Smooth muscle cell (in vitro differentiated cells): ENCODE measurements around the gene ARMS2. TPM values are rescaled to one million over a fixed set of nuclear protein-coding genes. Genes with fewer than 3 reads are reported as not detected.

Experiments
- DNase-seq: peaks from one replicate; lab custom pipeline; 2025; ENCODE audit not compliant: unreplicated experiment; lab: John Stamatoyannopoulos, UW
- H2AFZ ChIP-seq: fragments of 200-600 bp; sonication (generic); 2 replicates; pipeline ENCODE4 v1.6.0; 2016; ENCODE audit warnings: antibody characterized with exemption, low read depth, mild to moderate bottlenecking
- H3F3A ChIP-seq: fragments of 200-600 bp; sonication (generic); 2 replicates; pipeline ENCODE4 v1.6.0; 2017; ENCODE audit warnings: antibody characterized with exemption, low read depth
- H3K27ac ChIP-seq: fragments of 200-600 bp; sonication (generic); 2 replicates; pipeline ENCODE4 v1.5.1; 2016; ENCODE audit warnings: low read depth, mild to moderate bottlenecking
- H3K27me3 ChIP-seq: fragments of 200-600 bp; sonication (generic); 2 replicates; pipeline ENCODE4 v1.6.1; 2016; ENCODE audit warnings: low read depth, mild to moderate bottlenecking
- H3K36me3 ChIP-seq: fragments of 200-600 bp; sonication (generic); 2 replicates; pipeline ENCODE4 v1.5.1; 2016; ENCODE audit warnings: low read depth
- H3K4me1 ChIP-seq: fragments of 200-600 bp; sonication (generic); 2 replicates; pipeline ENCODE4 v1.5.1; 2016; ENCODE audit warnings: low read depth
- H3K4me2 ChIP-seq: fragments of 200-600 bp; sonication (generic); 2 replicates; pipeline ENCODE4 v1.6.0; 2016; ENCODE audit warnings: mild to moderate bottlenecking
- H3K4me3 ChIP-seq: fragments of 200-600 bp; sonication (generic); 2 replicates; pipeline ENCODE4 v1.5.1; 2016; ENCODE audit warnings: mild to moderate bottlenecking
- H3K79me2 ChIP-seq: fragments of 200-600 bp; sonication (generic); 2 replicates; pipeline ENCODE4 v1.6.0; 2016; ENCODE audit warnings: low read depth, mild to moderate bottlenecking
- H3K9ac ChIP-seq: fragments of 200-600 bp; sonication (generic); 2 replicates; pipeline ENCODE4 v1.6.0; 2016; ENCODE audit warnings: low read depth
- H3K9me3 ChIP-seq: fragments of 200-600 bp; sonication (generic); replicated peaks from 2 replicates; pipeline ENCODE4 v1.5.1; 2016; ENCODE audit warnings: low read depth
- H4K20me1 ChIP-seq: fragments of 200-600 bp; sonication (generic); 2 replicates; pipeline ENCODE4 v1.6.0; 2016; ENCODE audit warnings: low read depth
- CTCF ChIP-seq: fragments of 200-600 bp; sonication (generic); IDR thresholded peaks from 2 replicates; pipeline ENCODE4 v1.5.1; 2017; ENCODE audit warnings: borderline replicate concordance, mild to moderate bottlenecking, antibody characterized with exemption; ENCODE audit not compliant: insufficient read depth, poor library complexity, severe bottlenecking
- WGBS: methylation state at CpG from one replicate; pipeline ENCODE4 v1.1.7; 2016; ENCODE audit warnings: low lambda C conversion rate; 5-methylcytosine and 5-hydroxymethylcytosine counted together
- polyA plus RNA-seq: library from polyadenylated mRNA; unstranded; fragments of >200 nt; fragmentation: Nextera tagmentation; extraction: Ambion mirVana; gene quantifications from 2 replicates; pipeline ENCODE4 v1.2.1, GENCODE V29; 2016
- total RNA-seq: library from RNA; depleted of rRNA; stranded (reverse); fragments of >200 nt; gene quantifications from 2 replicates; pipeline ENCODE4 v1.2.3, GENCODE V29; 2014

The ARMS2 gene
- total and polyA plus RNA-seq, 2 experiments from 2014 or later: not detected

GRCh38 chr10:122459561-122460273, 5.3 kb downstream of the ARMS2 start:
- DNase-seq: no peak
- Histone ChIP-seq H3K9me3 (no peaks in the 10 kb centered on the region), H3F3A (peaks cover 11% of the 10 kb centered on the region), H3K27me3 (no peaks in the 10 kb centered on the region), H2AFZ (no peak overlapping the region), H3K4me2 (peak overlapping the region; percentile 89), H3K36me3 (no peaks in the 10 kb centered on the region), H4K20me1 (peaks cover 9% of the 10 kb centered on the region), H3K27ac (no peak overlapping the region), H3K4me3 (no peak overlapping the region), H3K79me2 (peaks cover 11% of the 10 kb centered on the region), H3K4me1 (peaks cover 18% of the 10 kb centered on the region), H3K9ac (no peak overlapping the region)
- 56% methylated on average over 14 of the region's 14 CpGs for WGBS
- no peak for TF ChIP-seq CTCF

- no peaks in the 10 kb centered on the region for H3K36me3 ChIP-seq
- WGBS: 4% methylated on average over 39 of the region's 40 CpGs
- no peaks in the 10 kb centered on the region for H3K27me3 ChIP-seq
- DNase-seq: no peak
- no peak for TF ChIP-seq CTCF
- H3K4me3 ChIP-seq: peak overlapping the region; percentile 65
- H3F3A ChIP-seq: peaks cover 11% of the 10 kb centered on the region
- H3K4me2 ChIP-seq: peak overlapping the region; percentile 89
- H3K9ac ChIP-seq: no peak overlapping the region
- no peaks in the 10 kb centered on the region for H3K9me3 ChIP-seq
- H4K20me1 ChIP-seq: peaks cover 14% of the 10 kb centered on the region
- H2AFZ ChIP-seq: peak overlapping the region; percentile 94
- peaks cover 18% of the 10 kb centered on the region for H3K4me1 ChIP-seq
- H3K27ac ChIP-seq: no peak overlapping the region
- peaks cover 12% of the 10 kb centered on the region for H3K79me2 ChIP-seq
Observed at GRCh38 chr10:122460891-122461293, 6.4 kb downstream of the ARMS2 start.

GRCh38 chr10:122461367-122461728, 6.9 kb downstream of the ARMS2 start, which contains the start of gene HTRA1:
Gene HTRA1, plus strand, starts transcription at chr10:122461553. Its CDS starts 100 bp downstream, at chr10:122461653.
- WGBS: 2% methylated on average over 22 of the region's 56 CpGs
- Histone ChIP-seq H3K4me1 (peaks cover 18% of the 10 kb centered on the region), H3K4me2 (peak within 1 kb of the TSS; percentile 89), H4K20me1 (peaks cover 14% of the 10 kb centered on the region), H3K9ac (peak within 1 kb of the TSS; percentile 11), H3F3A (peaks cover 11% of the 10 kb centered on the region), H3K36me3 (no peaks in the 10 kb centered on the region), H3K9me3 (no peaks in the 10 kb centered on the region), H3K4me3 (peak within 1 kb of the TSS; percentile 65), H3K79me2 (peaks cover 17% of the 10 kb centered on the region), H3K27me3 (no peaks in the 10 kb centered on the region), H2AFZ (peak within 1 kb of the TSS; percentile 94), H3K27ac (no peak within 1 kb of the TSS)
- DNase-seq: no peak
- no peak for TF ChIP-seq CTCF
